Heart left ventricle (tissue), 16 donors: ENCODE measurements around the gene MOAP1. TPM values are rescaled to one million over a fixed set of nuclear protein-coding genes. Genes with fewer than 3 reads are reported as not detected.

ENCODE experiments used
- ATAC-seq, 4 donors: fragments of 200-7000 bp; cut with Tn5 transposase; one replicate each; pipeline ENCODE4 v1.9.1; 2020 to 2022; ENCODE audit warnings: moderate library complexity in 4 of 4, mild to moderate bottlenecking in 3 of 4, moderate number of reproducible peaks in 1 of 4
- DNase-seq, 5 donors: peaks; one replicate each; pipeline ENCODE4 v3.0.0-alpha.2; 2020
- H3K27ac ChIP-seq, 12 donors: fragments of 200-600 bp; sonication (generic) in 4 of 12; one replicate each; pipeline versions ENCODE4 v1.5.0 to v1.8.0; 2016 to 2022; ENCODE audit warnings: mild to moderate bottlenecking in 2 of 12
- H3K27me3 ChIP-seq, 9 donors: fragments of 200-600 bp; sonication (generic) in 2 of 9; one replicate each; pipeline versions ENCODE4 v1.5.1 to v1.8.0; 2016 to 2022; ENCODE audit warnings: mild to moderate bottlenecking in 3 of 9
- H3K36me3 ChIP-seq, 9 donors: fragments of 200-600 bp; sonication (generic) in 2 of 9; one replicate each; pipeline versions ENCODE4 v1.5.0 to v1.8.0; 2018 to 2022; ENCODE audit warnings: mild to moderate bottlenecking in 2 of 9
- H3K4me1 ChIP-seq, 12 donors: fragments of 200-600 bp; sonication (generic) in 4 of 12; one replicate each; pipeline versions ENCODE4 v1.5.0 to v1.8.0; 2016 to 2022; ENCODE audit warnings: mild to moderate bottlenecking in 3 of 12
- H3K4me3 ChIP-seq, 12 donors: fragments of 200-600 bp; sonication (generic) in 4 of 12; one replicate each; pipeline versions ENCODE4 v1.5.0 to v1.8.0; 2017 to 2022; ENCODE audit warnings: mild to moderate bottlenecking in 9 of 12, moderate library complexity in 4 of 12
- H3K9me3 ChIP-seq, 12 donors: fragments of 200-600 bp; sonication (generic) in 4 of 12; one replicate each; pipeline versions ENCODE4 v1.5.0 to v1.8.0; 2016 to 2022; ENCODE audit warnings: mild to moderate bottlenecking in 1 of 12
- CTCF ChIP-seq, 12 donors: fragments of 200-600 bp; sonication (generic) in 4 of 12; IDR thresholded peaks; one replicate each; pipeline versions ENCODE4 v1.5.0 to v1.8.0; 2018 to 2022; ENCODE audit warnings: antibody characterized with exemption in 12 of 12, mild to moderate bottlenecking in 5 of 12
- POLR2A ChIP-seq, 2 donors: fragments of 450-650 bp; IDR thresholded peaks; one replicate each; pipeline ENCODE4 v1.6.1; 2017; ENCODE audit warnings: antibody characterized with exemption in 2 of 2, mild to moderate bottlenecking in 2 of 2, moderate library complexity in 2 of 2
- WGBS, 4 donors: extraction: QIAGEN DNeasy Blood & Tissue Kit in 2 of 4; methylation state at CpG; one replicate each; pipeline versions ENCODE4 v1.1.5 to v1.1.7; 2013 to 2018; 5-methylcytosine and 5-hydroxymethylcytosine counted together
- intact Hi-C, 10 donors: fragments of 100-400 bp; cut with DNase I; formaldehyde crosslinking; loops; one replicate each; pipeline versions ENCODE4 v1.11.1 to v1.14.2; 2022
- polyA plus RNA-seq, 2 donors: library from polyadenylated mRNA; stranded (reverse); fragments of 200-250 nt; gene quantifications; one replicate each; pipeline ENCODE4 v1.2.3, GENCODE V29; 2013
- total RNA-seq, 9 donors: library from RNA; depleted of rRNA in 2 of 9; stranded (reverse); fragments of >200 nt in 2 of 9; fragmentation: NEBNext Ultra II Directional in 3 of 9; extraction: Animal tissue kit (Norgen Biotek cat#: 25700) in 3 of 9; gene quantifications; one replicate each; pipeline versions ENCODE4 v1.1.0 to v1.2.4, GENCODE V29; 2016 to 2023
- donor health status: ischemic (EF 13 %, LVEDD 7.1; RV severe dilation, severe dysfunction).
- donor health status: healthy with polysubstance abuse.
- donor health status: DM: no; HTN: yes; CAD: no.
- donor health status: DM: no; HTN: no; CAD: no.
- donor health status: ischemic (EF 25% LVEDD 6.9; RV normal size, moderate dysfunction).
- donor health status: ischemic (EF 25% LVEDD 5.7; RV mildly dilated, moderate dysfunction).
- donor health status: healthy.
- donor health status: DM: yes; HTN: yes; CAD: no.
- donor health status: ischemic (EF 35%, LVEDD 5.7; RV mildly dilated, moderate dysfunction).
- donor health status: nonischemic (EF 11% LVEDD 7.7; RV severe dilation, severe dysfunction).
- donor health status: DM: yes; HTN: yes; CAD: no.
- donor health status: PGD.
- donor health status: ischemic (EF 29% LVEDD 5.4; RV normal size, mild dysfunction).
- donor health status: nonischemic (EF 23%, LVEDD 6.1; RV moderate dilation, normal function).

Gene MOAP1
- total and polyA plus RNA-seq, 11 donors = 26.6 to 87.0 (median 54.9) TPM

DNA sequence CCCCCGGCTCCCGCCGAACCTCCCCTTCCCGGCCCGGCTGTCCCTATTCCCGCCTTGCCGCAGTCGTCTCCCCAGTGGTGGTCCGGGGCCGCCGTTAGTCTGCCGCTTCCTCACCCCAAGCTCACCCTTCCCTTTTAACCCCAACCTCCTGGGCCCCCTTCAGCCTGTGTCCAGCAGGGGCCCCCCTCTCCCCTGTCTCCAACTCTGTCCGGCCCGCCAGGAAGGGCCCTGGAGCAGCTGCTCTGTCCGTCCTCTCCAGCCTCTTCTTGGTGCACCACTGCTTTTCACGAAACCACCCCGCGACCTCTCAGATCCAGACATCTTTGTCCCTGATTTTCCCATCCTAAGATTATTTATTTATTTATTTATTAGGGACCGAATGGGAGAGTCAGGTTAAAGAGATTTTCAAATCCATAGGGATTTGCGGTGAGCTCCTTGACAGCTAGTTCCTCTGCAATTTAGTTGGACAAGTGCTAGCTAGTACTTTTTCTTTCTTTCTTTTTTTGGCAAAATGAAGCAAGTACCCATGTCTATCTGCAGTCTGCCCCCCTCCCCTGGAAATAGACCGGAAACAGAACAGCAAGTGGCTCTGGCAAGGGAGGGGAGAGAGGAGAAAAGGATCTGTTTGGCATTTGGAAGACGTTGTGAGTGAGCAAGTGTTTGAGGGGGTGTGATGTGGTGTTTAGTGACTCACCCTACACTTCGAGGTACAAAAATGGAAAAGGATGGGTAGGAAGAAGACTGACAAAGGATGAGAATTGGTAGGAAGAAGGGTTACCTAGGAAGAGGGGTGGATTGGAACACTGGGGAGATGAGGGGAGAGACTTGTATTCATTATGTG lies 23.0 kb upstream of the MOAP1 start:
- peaks cover 7 to 46% (median 26%) of the 10 kb centered on the region in 12 donors for H3K4me1 ChIP-seq
- intact Hi-C loops = loop anchor here in 6 of 10 donors (1.0 to 10.0 kb wide), 7 partner anchors 23 to 817 kb away; partner anchors contain the start of genes MOAP1 (in 5 of the 6), BTBD7 (in 4 of the 6), LYSET (in 3 of the 6) and OTUB2 (in 1 of the 6)

DNA sequence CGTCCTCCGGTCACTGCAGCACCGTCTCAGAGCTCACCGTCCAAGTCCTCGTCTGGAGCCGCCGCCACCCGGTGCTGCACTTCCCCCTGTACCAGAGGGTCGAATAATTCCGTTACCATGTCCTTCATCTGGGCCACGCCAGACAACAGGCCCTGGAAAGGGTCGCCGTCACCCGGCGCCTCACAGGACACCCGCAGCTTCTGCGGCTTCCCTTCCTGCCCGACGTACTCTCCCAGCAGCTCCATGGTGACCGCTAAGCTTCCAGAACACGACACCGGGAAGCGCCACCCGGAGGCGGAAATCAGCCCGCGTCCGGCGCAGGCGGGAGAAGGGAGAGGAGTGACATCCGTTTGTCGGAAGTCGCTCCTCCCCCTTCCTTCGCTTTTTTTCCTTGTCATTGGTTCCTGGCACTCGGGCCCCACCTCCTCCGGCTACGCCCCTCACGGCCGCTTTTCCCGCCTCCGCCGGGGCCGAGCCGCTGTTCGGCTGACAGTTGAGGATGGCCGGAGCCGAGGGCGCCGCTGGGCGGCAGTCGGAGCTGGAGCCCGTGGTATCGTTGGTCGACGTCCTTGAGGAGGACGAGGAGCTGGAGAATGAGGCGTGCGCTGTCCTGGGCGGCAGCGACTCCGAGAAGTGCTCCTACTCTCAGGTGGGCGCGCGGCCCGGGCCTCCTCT lies 22.2 kb upstream of the MOAP1 start, which contains the start of the genes GON7 and UBR7:
Gene GON7 (minus strand): TSS at position 273 of the 675 bp plus-strand sequence. CDS start 28 bp downstream, at position 245.
Gene UBR7 (plus strand): TSS at position 464 of the 675 bp plus-strand sequence. CDS start 36 bp downstream, at position 500.
- intact Hi-C loops = loop anchor here in 6 of 10 donors (1.0 to 10.0 kb wide), 7 partner anchors 22 to 818 kb away; partner anchors contain the start of genes MOAP1 (in 5 of the 6), BTBD7 (in 4 of the 6), LYSET (in 3 of the 6) and OTUB2 (in 1 of the 6)
- ATAC-seq = peak; percentile 95 to 99 (median 99)
- Histone ChIP-seq H3K4me1 (peaks cover 7 to 46% (median 26%) of the 10 kb centered on the region in 12 donors), H3K27me3 (no peaks in the 10 kb centered on the region), H3K9me3 (no peaks in the 10 kb centered on the region), H3K4me3 (peak within 1 kb of the TSS; percentile 63 to 97 (median 86)), H3K36me3 (peaks cover 0 to 21% (median 16%) of the 10 kb centered on the region in 9 donors), H3K27ac (peak within 1 kb of the TSS; percentile 56 to 93 (median 88))
- TF ChIP-seq CTCF (IDR thresholded peaks at IDR 0.05) = peak in 7 of 12 donors; percentile 15 to 55 (median 20)
- peak in 1 of 2 donors; percentile 73 for TF ChIP-seq POLR2A (IDR thresholded peaks at IDR 0.05)
- peak; percentile 96 to 97 (median 96) for DNase-seq
- 0 to 1% (median 0%) methylated on average over 34 to 65 of the region's 65 CpGs for WGBS, 4 donors

More for the DNA sequence above, 23.0 kb upstream of the MOAP1 start:
- ATAC-seq (peak; percentile 70 to 82 (median 77)), DNase-seq (peak; percentile 57 to 84 (median 66))
- 0 to 1% (median 1%) methylated on average over 21 to 23 of the region's 23 CpGs for WGBS, 4 donors
- Histone ChIP-seq H3K27ac (peak overlapping the region; percentile 56 to 93 (median 88)), H3K27me3 (no peaks in the 10 kb centered on the region), H3K9me3 (no peaks in the 10 kb centered on the region), H3K36me3 (peaks cover 0 to 29% (median 23%) of the 10 kb centered on the region in 9 donors), H3K4me3 (peak overlapping the region; percentile 63 to 97 (median 86))
- TF ChIP-seq POLR2A (IDR thresholded peaks at IDR 0.05) = no peak
- TF ChIP-seq CTCF (IDR thresholded peaks at IDR 0.05) = peak in 9 of 12 donors; percentile 16 to 54 (median 40)

GRCh38 chr14:93201155-93201704 lies 16.5 kb upstream of the MOAP1 start:
- Histone ChIP-seq H3K4me1 (peaks cover 0 to 19% (median 9%) of the 10 kb centered on the region in 12 donors), H3K27me3 (no peaks in the 10 kb centered on the region), H3K36me3 (peaks cover 0 to 15% (median 0%) of the 10 kb centered on the region in 9 donors), H3K9me3 (no peaks in the 10 kb centered on the region), H3K4me3 (no peak overlapping the region), H3K27ac (no peak overlapping the region)
- intact Hi-C loops = loop anchor here in 4 of 10 donors (10.0 kb wide), 3 partner anchors 134 to 824 kb away; partner anchors contain the start of genes BTBD7 (in 1 of the 4) and OTUB2 (in 1 of the 4)
- WGBS, 4 donors = 87 to 94% (median 88%) methylated on average over 7 of the region's 7 CpGs
- ATAC-seq (no peak), DNase-seq (no peak)
- no peak for TF ChIP-seq CTCF (IDR thresholded peaks at IDR 0.05)
- no peak for TF ChIP-seq POLR2A (IDR thresholded peaks at IDR 0.05)
